K562 (cell line): Measurements from ENCODE around the gene CAPN12. TPM values are rescaled to one million over a fixed set of nuclear protein-coding genes. Genes with fewer than 3 reads are reported as not detected.

Experiments
- ATAC-seq: fragments of 200-7000 bp; cut with Tn5 transposase; 3 replicates; pipeline ENCODE4 v1.9.1; 2020; ENCODE audit warnings: moderate library complexity
- BruUV-seq: library from RNA; stranded (reverse); fragments of 400-500 nt; replicated peaks from 2 replicates; lab custom pipeline; 2021; lab: Mats Ljungman, UMichigan
- CTCF ChIA-PET: fragments of 300-600 bp; formaldehyde crosslinking; extraction: SDS; loops from one replicate; lab custom pipeline; 2021; ENCODE audit warnings: low intra/inter-chr PET ratio; lab: Yijun Ruan, JAX
- POLR2A ChIA-PET: fragments of 300-600, 350-650 bp; sonication (Branson Sonifier 250); formaldehyde crosslinking; extraction: SDS; loops from one replicate; lab custom pipeline; 2021; ENCODE audit warnings: antibody characterized with exemption, inconsistent platforms; lab: Yijun Ruan, JAX
- DNase-seq, 4 experiments: peaks; one replicate each; pipeline versions ENCODE4 v3.0.0 to v3.0.0-alpha.2; 2011 to 2018; ENCODE audit warnings: low spot score in 3 of 4, mixed read lengths in 3 of 4; ENCODE audit errors: extremely low read depth in 1 of 4
- FAIRE-seq: peaks from 2 replicates; lab custom pipeline; 2011; peaks lifted over from hg19 to GRCh38; lab: Jason Lieb, UNC
- H2AFZ ChIP-seq: 2 replicates; pipeline ENCODE4 v1.6.0; 2011; ENCODE audit warnings: low read depth, low read length, control low read depth, inconsistent platforms
- H3K27ac ChIP-seq: fragments of 200-600 bp; 3 replicates; pipeline ENCODE4 v1.8.0; 2011; ENCODE audit warnings: low read depth, mild to moderate bottlenecking, control low read depth, inconsistent platforms, low read length, moderate library complexity, mixed read lengths; ENCODE audit errors: extremely low read depth
- H3K27me3 ChIP-seq, 2 experiments: fragments of 300-600 bp in 1 of 2; 2 replicates in 1 of 2; 3 replicates in 1 of 2; pipeline versions ENCODE4 v1.6.0 to v1.8.0; 2011; ENCODE audit warnings: inconsistent platforms in 2 of 2, low read length in 2 of 2, mild to moderate bottlenecking in 1 of 2, mixed read lengths in 1 of 2, moderate library complexity in 1 of 2; ENCODE audit not compliant: control insufficient read depth in 2 of 2, insufficient read depth in 2 of 2
- H3K36me3 ChIP-seq: fragments of 300-600 bp; 3 replicates; pipeline ENCODE4 v1.8.0; 2011; ENCODE audit warnings: mild to moderate bottlenecking, low read length, inconsistent platforms; ENCODE audit not compliant: control insufficient read depth, insufficient read depth
- H3K4me1 ChIP-seq, 2 experiments: fragments of 200-600 bp in 1 of 2; replicated peaks in 1 of 2; 2 replicates in 1 of 2; 3 replicates in 1 of 2; pipeline versions ENCODE4 v1.5.1 to v1.8.0; 2011; ENCODE audit warnings: inconsistent platforms in 2 of 2, low read length in 2 of 2, mild to moderate bottlenecking in 1 of 2, mixed read lengths in 1 of 2, moderate library complexity in 1 of 2; ENCODE audit not compliant: control insufficient read depth in 2 of 2, insufficient read depth in 2 of 2
- H3K4me2 ChIP-seq: 2 replicates; pipeline ENCODE4 v1.6.1; 2011; ENCODE audit warnings: low read length, control low read depth, inconsistent platforms, mixed read lengths; ENCODE audit not compliant: insufficient read depth
- H3K4me3 ChIP-seq: fragments of 200-600 bp; sonication (generic), shearing (Covaris generic); 2 replicates; pipeline ENCODE4 v1.5.1; 2016; ENCODE audit warnings: control low read depth, inconsistent platforms
- H3K79me2 ChIP-seq: fragments of 200-600 bp; 3 replicates; pipeline ENCODE4 v1.8.0; 2011; ENCODE audit warnings: low read length, inconsistent platforms; ENCODE audit not compliant: control insufficient read depth, insufficient read depth
- H3K9ac ChIP-seq, 2 experiments: 2 replicates each; pipeline versions ENCODE4 v1.6.0 to v1.6.1; 2011; ENCODE audit warnings: low read depth in 2 of 2, low read length in 2 of 2, control low read depth in 1 of 2, inconsistent platforms in 1 of 2, mild to moderate bottlenecking in 1 of 2, mixed read lengths in 1 of 2; ENCODE audit not compliant: insufficient read depth in 1 of 2
- H3K9me1 ChIP-seq: one replicate; pipeline ENCODE4 v1.6.0; 2011; ENCODE audit warnings: inconsistent platforms, mild to moderate bottlenecking, low read length, moderate library complexity; ENCODE audit not compliant: control insufficient read depth, insufficient read depth
- H3K9me3 ChIP-seq: replicated peaks from 2 replicates; pipeline ENCODE4 v1.5.1; 2011; ENCODE audit warnings: low read depth, low read length, inconsistent platforms; ENCODE audit not compliant: control insufficient read depth, insufficient read depth
- H4K20me1 ChIP-seq: replicated peaks from 2 replicates; pipeline ENCODE4 v1.6.1; 2011; ENCODE audit warnings: low read length, inconsistent platforms, mixed read lengths; ENCODE audit not compliant: control insufficient read depth, insufficient read depth
- ASH1L ChIP-seq: fragments of 450-650 bp; IDR thresholded peaks from 2 replicates; pipeline ENCODE4 v1.6.1; 2018; ENCODE audit warnings: borderline replicate concordance, mild to moderate bottlenecking, low read depth; ENCODE audit not compliant: partially characterized antibody
- ETV5 ChIP-seq: sonication (generic); formaldehyde crosslinking; IDR thresholded peaks from 2 replicates; pipeline ENCODE4 v1.4.0; 2020; ENCODE audit warnings: low read depth, mild to moderate bottlenecking, missing genetic modification reagents
- GATAD2A ChIP-seq: fragments of 450-650 bp; IDR thresholded peaks from 2 replicates; pipeline ENCODE4 v1.6.1; 2017
- HDAC3 ChIP-seq: fragments of 450-650 bp; IDR thresholded peaks from 2 replicates; pipeline ENCODE4 v1.6.1; 2018; ENCODE audit warnings: borderline replicate concordance, mild to moderate bottlenecking, moderate library complexity; ENCODE audit not compliant: partially characterized antibody
- MTA1 ChIP-seq: fragments of 450-650 bp; IDR thresholded peaks from 2 replicates; pipeline ENCODE4 v1.6.1; 2017; ENCODE audit warnings: borderline replicate concordance
- MTA2 ChIP-seq: fragments of 450-650 bp; IDR thresholded peaks from 2 replicates; pipeline ENCODE4 v1.6.1; 2016; ENCODE audit warnings: low read depth
- NCOA2 ChIP-seq, 2 experiments: fragments of 450-650 bp; IDR thresholded peaks; 2 replicates each; pipeline ENCODE4 v1.6.1; 2018; ENCODE audit warnings: mild to moderate bottlenecking in 2 of 2, moderate library complexity in 1 of 2; ENCODE audit not compliant: partially characterized antibody in 2 of 2
- PHB ChIP-seq: fragments of 250-450 bp; sonication (Bioruptor Pico); IDR thresholded peaks from 2 replicates; pipeline ENCODE4 v1.5.0; 2021
- POLR2G ChIP-seq: fragments of 200-400 bp; formaldehyde crosslinking; IDR thresholded peaks from 2 replicates; pipeline ENCODE4 v1.6.1; 2017; ENCODE audit warnings: low read depth, mild to moderate bottlenecking, antibody characterized with exemption, low read length, moderate library complexity
- SUPT5H ChIP-seq: fragments of 450-650 bp; IDR thresholded peaks from 2 replicates; pipeline ENCODE4 v1.6.1; 2016
- WGBS: fragments of 100-300 bp; shearing (Covaris generic); methylation state at CpG from one replicate; pipeline ENCODE4 v1.1.6; 2016; ENCODE audit warnings: low coverage, mixed read lengths; ENCODE audit not compliant: insufficient coverage; ENCODE audit errors: missing lambda C conversion rate; 5-methylcytosine and 5-hydroxymethylcytosine counted together
- in situ Hi-C: fragments of 300-500 bp; cut with MboI; formaldehyde crosslinking; loops from 4 replicates; pipeline ENCODE4 v1.15.0; 2018; ENCODE audit warnings: inconsistent platforms, mixed read lengths
- intact Hi-C: fragments of 100-400 bp; cut with micrococcal nuclease; formaldehyde crosslinking; loops from 2 replicates; pipeline ENCODE4 v1.14.2; 2022
- polyA plus RNA-seq, 8 experiments: library from polyadenylated mRNA; depleted of rRNA in 4 of 8; stranded (reverse) in 5 of 8; unstranded in 3 of 8; fragments of >200 nt; fragmentation: Nextera tagmentation in 2 of 8; fragmentation: Illumina TruSeq in 1 of 8; extraction: Ambion mirVana in 2 of 8; extraction: Trizol in 1 of 8; gene quantifications; 2 replicates each; pipeline versions ENCODE4 v1.2.1 to v1.2.3, GENCODE V29; 2011 to 2014; ENCODE audit warnings: inconsistent platforms in 1 of 8, missing spikeins in 1 of 8
- total RNA-seq, 7 experiments: library from RNA; depleted of rRNA in 6 of 7; stranded (reverse); fragments of >200 nt in 6 of 7; fragmentation: Illumina TruSeq in 2 of 7; extraction: Trizol in 2 of 7; gene quantifications; 2 replicates each; pipeline versions ENCODE4 v1.2.1 to v1.2.3, GENCODE V29; 2011 to 2021; ENCODE audit warnings: low replicate concordance in 1 of 7
- TF ChIP-seq, protein P1 (sequence below), 2 experiments: fragments of 450-650 bp; conservative IDR thresholded peaks; 2 replicates each; pipeline ENCODE4 v1.6.1; 2017; ENCODE audit warnings: mild to moderate bottlenecking in 2 of 2, moderate library complexity in 2 of 2
- TF ChIP-seq, protein P2 (sequence below), 2 experiments: fragments of 150-350 bp in 1 of 2; IDR thresholded peaks; 2 replicates each; pipeline ENCODE4 v1.6.1; 2012 to 2016; ENCODE audit warnings: low read depth in 2 of 2, low read length in 2 of 2, mild to moderate bottlenecking in 1 of 2, moderate library complexity in 1 of 2
- TF ChIP-seq, protein P3 (sequence below): fragments of 250-450 bp; sonication (Bioruptor Pico); IDR thresholded peaks from 2 replicates; pipeline ENCODE4 v1.4.0; 2020; ENCODE audit warnings: mild to moderate bottlenecking, moderate library complexity

The CAPN12 gene
- total and polyA plus RNA-seq, 9 of the 15 experiments (the other 6 are each of a cell fraction or from before 2014, with no cell fraction given) = 0.83 to 7.0 (median 1.6) TPM

DNA sequence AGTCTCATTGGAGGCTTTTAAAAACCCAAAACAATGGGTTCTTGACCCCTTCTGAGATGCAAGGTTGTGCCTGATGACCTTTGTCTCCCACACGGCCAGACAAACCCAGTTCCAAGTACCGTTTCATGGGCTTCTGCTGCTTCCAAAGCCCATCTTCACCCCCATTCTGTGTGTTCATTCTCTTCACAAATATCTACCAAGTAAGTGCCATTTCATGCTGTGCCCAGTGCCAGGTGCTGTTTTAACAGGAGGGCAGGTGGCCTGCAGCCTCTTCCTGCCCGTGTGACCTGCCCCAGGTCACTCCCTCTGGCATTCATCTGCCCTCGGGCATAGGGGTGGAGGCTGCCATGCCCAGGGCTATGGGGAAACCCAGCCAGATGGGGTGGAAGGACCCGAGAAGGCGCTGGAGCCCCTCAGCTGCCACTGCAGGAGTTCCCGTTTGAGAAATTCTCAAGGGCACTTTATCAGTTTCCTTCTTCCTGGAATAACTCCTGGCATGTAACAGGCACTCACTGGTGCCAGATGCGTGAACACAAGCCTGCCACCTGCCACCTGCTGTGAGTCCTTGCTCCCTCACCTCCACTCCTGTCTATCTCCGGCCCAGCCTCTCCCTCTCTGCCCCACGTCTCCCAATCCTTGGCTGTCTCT is 12.5 kb downstream of the CAPN12 start:
- POLR2A ChIA-PET = interaction anchor here (1.6 kb wide), 1 partner anchor 84 kb away, joined by 4 read pairs; the partner anchor contains the start of gene ACTN4
- no TSS peak for BruUV-seq
- Histone ChIP-seq H4K20me1 (0 out of 2 replicates have a peak, but pooled peaks cover 3% of the 10 kb centered on the region), H3K79me2 (no peaks in the 10 kb centered on the region), H3K9me3 (no peaks in the 10 kb centered on the region), H3K4me2 (no peak overlapping the region), H3K9ac (peak overlapping the region in 1 of 2 experiments; percentile 17; a peak in 1 of 4 replicates), H2AFZ (no peak overlapping the region), H3K4me1 (peaks cover 20 to 66% of the 10 kb centered on the region in 2 experiments), H3K27me3 (no peaks in the 10 kb centered on the region), H3K4me3 (no peak overlapping the region), H3K36me3 (peaks cover 50% of the 10 kb centered on the region; the same call in 2 of the 3 replicates), H3K9me1 (no peaks in the 10 kb centered on the region), H3K27ac (peak overlapping the region; percentile 14; the same call in 1 of the 3 replicates)
- no peak for ATAC-seq
- CTCF ChIA-PET = no interaction called here
- 82% methylated on average over 10 of the region's 10 CpGs for WGBS
- DNase-seq = no peak
- in situ Hi-C loops (no loop called here), intact Hi-C loops (loop anchor here (10.0 kb wide), 2 partner anchors 187 to 203 kb away; partner anchors contain the start of genes MRPS12 and SARS2)
- no peak for FAIRE-seq
- TF ChIP-seq ETV5 (CRISPR knock-in tag) (no peak), SUPT5H (0 out of 2 replicates have a peak, but pooled peaks have one; percentile 39), HDAC3 (no peak), GATAD2A (no peak), NCOA2 (IDR thresholded peaks at IDR 0.05; ENCODE audit: partially characterized antibody in 2 of 2) (no peak), POLR2G (peak; percentile 58; the same call in 1 of the 2 replicates), ASH1L (no peak), MTA2 (no peak), MTA1 (no peak), PHB (no peak)
- TF ChIP-seq, protein P1, sequence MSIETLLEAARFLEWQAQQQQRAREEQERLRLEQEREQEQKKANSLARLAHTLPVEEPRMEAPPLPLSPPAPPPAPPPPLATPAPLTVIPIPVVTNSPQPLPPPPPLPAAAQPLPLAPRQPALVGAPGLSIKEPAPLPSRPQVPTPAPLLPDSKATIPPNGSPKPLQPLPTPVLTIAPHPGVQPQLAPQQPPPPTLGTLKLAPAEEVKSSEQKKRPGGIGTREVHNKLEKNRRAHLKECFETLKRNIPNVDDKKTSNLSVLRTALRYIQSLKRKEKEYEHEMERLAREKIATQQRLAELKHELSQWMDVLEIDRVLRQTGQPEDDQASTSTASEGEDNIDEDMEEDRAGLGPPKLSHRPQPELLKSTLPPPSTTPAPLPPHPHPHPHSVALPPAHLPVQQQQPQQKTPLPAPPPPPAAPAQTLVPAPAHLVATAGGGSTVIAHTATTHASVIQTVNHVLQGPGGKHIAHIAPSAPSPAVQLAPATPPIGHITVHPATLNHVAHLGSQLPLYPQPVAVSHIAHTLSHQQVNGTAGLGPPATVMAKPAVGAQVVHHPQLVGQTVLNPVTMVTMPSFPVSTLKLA (conservative IDR thresholded peaks at IDR 0.05) = no peak
- TF ChIP-seq, protein P2, sequence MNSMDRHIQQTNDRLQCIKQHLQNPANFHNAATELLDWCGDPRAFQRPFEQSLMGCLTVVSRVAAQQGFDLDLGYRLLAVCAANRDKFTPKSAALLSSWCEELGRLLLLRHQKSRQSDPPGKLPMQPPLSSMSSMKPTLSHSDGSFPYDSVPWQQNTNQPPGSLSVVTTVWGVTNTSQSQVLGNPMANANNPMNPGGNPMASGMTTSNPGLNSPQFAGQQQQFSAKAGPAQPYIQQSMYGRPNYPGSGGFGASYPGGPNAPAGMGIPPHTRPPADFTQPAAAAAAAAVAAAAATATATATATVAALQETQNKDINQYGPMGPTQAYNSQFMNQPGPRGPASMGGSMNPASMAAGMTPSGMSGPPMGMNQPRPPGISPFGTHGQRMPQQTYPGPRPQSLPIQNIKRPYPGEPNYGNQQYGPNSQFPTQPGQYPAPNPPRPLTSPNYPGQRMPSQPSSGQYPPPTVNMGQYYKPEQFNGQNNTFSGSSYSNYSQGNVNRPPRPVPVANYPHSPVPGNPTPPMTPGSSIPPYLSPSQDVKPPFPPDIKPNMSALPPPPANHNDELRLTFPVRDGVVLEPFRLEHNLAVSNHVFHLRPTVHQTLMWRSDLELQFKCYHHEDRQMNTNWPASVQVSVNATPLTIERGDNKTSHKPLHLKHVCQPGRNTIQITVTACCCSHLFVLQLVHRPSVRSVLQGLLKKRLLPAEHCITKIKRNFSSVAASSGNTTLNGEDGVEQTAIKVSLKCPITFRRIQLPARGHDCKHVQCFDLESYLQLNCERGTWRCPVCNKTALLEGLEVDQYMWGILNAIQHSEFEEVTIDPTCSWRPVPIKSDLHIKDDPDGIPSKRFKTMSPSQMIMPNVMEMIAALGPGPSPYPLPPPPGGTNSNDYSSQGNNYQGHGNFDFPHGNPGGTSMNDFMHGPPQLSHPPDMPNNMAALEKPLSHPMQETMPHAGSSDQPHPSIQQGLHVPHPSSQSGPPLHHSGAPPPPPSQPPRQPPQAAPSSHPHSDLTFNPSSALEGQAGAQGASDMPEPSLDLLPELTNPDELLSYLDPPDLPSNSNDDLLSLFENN (IDR thresholded peaks at IDR 0.05; ENCODE audit: low read depth in 2 of 2, low read length in 2 of 2) = no peak
- TF ChIP-seq, protein P3, sequence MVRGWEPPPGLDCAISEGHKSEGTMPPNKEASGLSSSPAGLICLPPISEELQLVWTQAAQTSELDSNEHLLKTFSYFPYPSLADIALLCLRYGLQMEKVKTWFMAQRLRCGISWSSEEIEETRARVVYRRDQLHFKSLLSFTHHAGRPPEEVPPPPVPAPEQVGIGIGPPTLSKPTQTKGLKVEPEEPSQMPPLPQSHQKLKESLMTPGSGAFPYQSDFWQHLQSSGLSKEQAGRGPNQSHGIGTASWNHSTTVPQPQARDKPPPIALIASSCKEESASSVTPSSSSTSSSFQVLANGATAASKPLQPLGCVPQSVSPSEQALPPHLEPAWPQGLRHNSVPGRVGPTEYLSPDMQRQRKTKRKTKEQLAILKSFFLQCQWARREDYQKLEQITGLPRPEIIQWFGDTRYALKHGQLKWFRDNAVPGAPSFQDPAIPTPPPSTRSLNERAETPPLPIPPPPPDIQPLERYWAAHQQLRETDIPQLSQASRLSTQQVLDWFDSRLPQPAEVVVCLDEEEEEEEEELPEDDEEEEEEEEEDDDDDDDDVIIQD (CRISPR knock-in tag) = no peak
